Measurements from ENCODE around the gene AGPAT4.

DNA sequence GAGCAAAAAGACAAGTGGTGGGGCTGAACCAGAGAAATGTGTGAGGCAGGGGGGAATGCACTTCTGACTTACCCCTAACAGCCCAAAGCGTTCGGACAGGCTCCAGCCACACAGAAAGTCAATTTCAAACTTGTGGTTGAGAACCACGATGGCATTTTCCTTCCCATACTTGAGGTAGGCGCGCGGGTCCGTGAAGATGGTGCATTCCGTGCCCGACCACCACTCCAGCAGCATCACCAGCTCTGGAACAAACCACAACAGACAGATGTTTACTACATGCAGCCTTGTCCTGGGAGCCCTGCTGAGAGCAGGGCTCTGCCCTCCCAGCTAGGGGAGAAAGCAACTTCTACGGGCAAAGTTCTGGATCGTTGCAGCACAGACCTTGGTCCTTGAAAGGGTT, 107.7 kb downstream of the AGPAT4 start:
- no peak for TF ChIP-seq MAX (IDR thresholded peaks at IDR 0.05; ENCODE audit: insufficient read depth, insufficient read length)
- no peak for TF ChIP-seq POLR2A (IDR thresholded peaks at IDR 0.05; ENCODE audit: low read depth, low read length)
- TF ChIP-seq, protein P1, sequence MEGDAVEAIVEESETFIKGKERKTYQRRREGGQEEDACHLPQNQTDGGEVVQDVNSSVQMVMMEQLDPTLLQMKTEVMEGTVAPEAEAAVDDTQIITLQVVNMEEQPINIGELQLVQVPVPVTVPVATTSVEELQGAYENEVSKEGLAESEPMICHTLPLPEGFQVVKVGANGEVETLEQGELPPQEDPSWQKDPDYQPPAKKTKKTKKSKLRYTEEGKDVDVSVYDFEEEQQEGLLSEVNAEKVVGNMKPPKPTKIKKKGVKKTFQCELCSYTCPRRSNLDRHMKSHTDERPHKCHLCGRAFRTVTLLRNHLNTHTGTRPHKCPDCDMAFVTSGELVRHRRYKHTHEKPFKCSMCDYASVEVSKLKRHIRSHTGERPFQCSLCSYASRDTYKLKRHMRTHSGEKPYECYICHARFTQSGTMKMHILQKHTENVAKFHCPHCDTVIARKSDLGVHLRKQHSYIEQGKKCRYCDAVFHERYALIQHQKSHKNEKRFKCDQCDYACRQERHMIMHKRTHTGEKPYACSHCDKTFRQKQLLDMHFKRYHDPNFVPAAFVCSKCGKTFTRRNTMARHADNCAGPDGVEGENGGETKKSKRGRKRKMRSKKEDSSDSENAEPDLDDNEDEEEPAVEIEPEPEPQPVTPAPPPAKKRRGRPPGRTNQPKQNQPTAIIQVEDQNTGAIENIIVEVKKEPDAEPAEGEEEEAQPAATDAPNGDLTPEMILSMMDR (IDR thresholded peaks at IDR 0.05; ENCODE audit: extremely low read depth in 1 of 2, insufficient read depth in 1 of 2, low read depth in 1 of 2, low read length in 2 of 2), result no peak
- TF ChIP-seq POLR2AphosphoS5 (IDR thresholded peaks at IDR 0.05; ENCODE audit: insufficient read depth, low read depth, low read length), result no peak
- TF ChIP-seq EZH2 (IDR thresholded peaks at IDR 0.05; ENCODE audit: borderline replicate concordance, low read depth, low read length, severe bottlenecking), result no peak
- TF ChIP-seq MYC (IDR thresholded peaks at IDR 0.05; ENCODE audit: low read depth, low read length), result no peak
- TF ChIP-seq FOS (IDR thresholded peaks at IDR 0.05; ENCODE audit: borderline replicate concordance, insufficient read depth, low read length), result no peak
- TF ChIP-seq GATA2 (IDR thresholded peaks at IDR 0.05; ENCODE audit: insufficient read depth, insufficient read length, low read depth, low read length), result no peak
